OCI-M2 (cell line): ENCODE results near the gene POC5.

ENCODE experiments used
- DNase-seq: peaks from one replicate; lab custom pipeline; 2025; ENCODE audit not compliant: unreplicated experiment; lab: John Stamatoyannopoulos, UW

POC5 gene

GRCh38 chr5:75662061-75662460, 55.2 kb downstream of the POC5 start:
- DNase-seq: no peak

- DNase-seq: no peak
Observed at GRCh38 chr5:75660678-75661465, 56.4 kb downstream of the POC5 start.

GRCh38 chr5:75659791-75660450, 57.3 kb downstream of the POC5 start:
- no peak for DNase-seq

GRCh38 chr5:75656311-75657003, 60.8 kb downstream of the POC5 start:
- no peak for DNase-seq

- no peak for DNase-seq
Observed at GRCh38 chr5:75654693-75655295, 62.4 kb downstream of the POC5 start.

GRCh38 chr5:75653521-75653920, 63.7 kb downstream of the POC5 start:
- no peak for DNase-seq

GRCh38 chr5:75651575-75652238, 65.5 kb downstream of the POC5 start:
- no peak for DNase-seq

- no peak for DNase-seq
Observed at GRCh38 chr5:75648712-75649111, 68.5 kb downstream of the POC5 start.

GRCh38 chr5:75640826-75641225, 76.4 kb downstream of the POC5 start:
- DNase-seq: no peak

GRCh38 chr5:75640395-75640794, 76.8 kb downstream of the POC5 start:
- DNase-seq: no peak

GRCh38 chr5:75639535-75640311, 77.5 kb downstream of the POC5 start:
- DNase-seq: no peak

GRCh38 chr5:75637949-75638348, 79.3 kb downstream of the POC5 start:
- no peak for DNase-seq

GRCh38 chr5:75632321-75632720, 84.9 kb downstream of the POC5 start:
- no peak for DNase-seq

GRCh38 chr5:75630875-75631274, 86.4 kb downstream of the POC5 start:
- no peak for DNase-seq

- DNase-seq: no peak
Observed at GRCh38 chr5:75627801-75628200, 89.4 kb downstream of the POC5 start.

GRCh38 chr5:75626959-75627358, 90.3 kb downstream of the POC5 start:
- no peak for DNase-seq
